Subcutaneous abdominal adipose tissue (tissue), 5 donors: ENCODE measurements around the gene SLFN12L.
"Not testable (repeated sequence)": the region's sequence is repeated elsewhere in the genome, so short reads cannot be mapped to it uniquely, and the experiment has no call there.

Experiments
- H3K27ac ChIP-seq: one replicate; pipeline ENCODE4 v1.7.0; 2013; ENCODE audit warnings: low read depth, mild to moderate bottlenecking, inconsistent platforms, low read length, moderate library complexity
- H3K27me3 ChIP-seq, 5 donors: one replicate each; pipeline ENCODE4 v1.7.0; 2013; ENCODE audit warnings: low read length in 5 of 5, inconsistent platforms in 1 of 5; ENCODE audit not compliant: control insufficient read depth in 5 of 5, insufficient read depth in 4 of 5
- H3K36me3 ChIP-seq, 5 donors: one replicate each; pipeline ENCODE4 v1.7.0; 2013; ENCODE audit warnings: low read length in 5 of 5; ENCODE audit not compliant: control insufficient read depth in 5 of 5, insufficient read depth in 5 of 5
- H3K4me1 ChIP-seq, 5 donors: one replicate each; pipeline ENCODE4 v1.7.0; 2013; ENCODE audit warnings: low read length in 5 of 5, mild to moderate bottlenecking in 3 of 5, moderate library complexity in 1 of 5; ENCODE audit not compliant: control insufficient read depth in 5 of 5, insufficient read depth in 5 of 5
- H3K4me3 ChIP-seq, 5 donors: one replicate each; pipeline ENCODE4 v1.7.0; 2013; ENCODE audit warnings: low read length in 5 of 5, low read depth in 1 of 5
- H3K9ac ChIP-seq, 5 donors: one replicate each; pipeline ENCODE4 v1.7.0; 2013; ENCODE audit warnings: low read length in 5 of 5, mild to moderate bottlenecking in 4 of 5, moderate library complexity in 3 of 5
- H3K9me3 ChIP-seq, 5 donors: one replicate each; pipeline ENCODE4 v1.7.0; 2013; ENCODE audit warnings: low read length in 5 of 5; ENCODE audit not compliant: control insufficient read depth in 5 of 5
- donor health status: healthy.
- donor health status: healthy.
- donor health status: healthy.
- donor health status: healthy.
- donor health status: healthy.

Gene SLFN12L

GRCh38 chr17:35546487-35546886 is 9.0 kb upstream of the SLFN12L start:
- Histone ChIP-seq H3K4me1 (peaks cover 0 to 17% (median 0%) of the 10 kb centered on the region in 5 donors), H3K9ac (no peak overlapping the region), H3K4me3 (no peak overlapping the region), H3K27ac (no peak overlapping the region), H3K36me3 (no peaks in the 10 kb centered on the region), H3K27me3 (no peaks in the 10 kb centered on the region), H3K9me3 (no peaks in the 10 kb centered on the region)

- H3K4me1 ChIP-seq = peaks cover 0 to 28% (median 5%) of the 10 kb centered on the region in 5 donors
- H3K4me3 ChIP-seq = no peak overlapping the region
- H3K9me3 ChIP-seq = no peaks in the 10 kb centered on the region
- no peaks in the 10 kb centered on the region for H3K36me3 ChIP-seq
- H3K9ac ChIP-seq = no peak overlapping the region
- no peaks in the 10 kb centered on the region for H3K27me3 ChIP-seq
- no peak overlapping the region for H3K27ac ChIP-seq
These were observed 7.7 kb upstream of the SLFN12L start for GRCh38 chr17:35545150-35545549.

- Histone ChIP-seq H3K9ac (no peak overlapping the region), H3K36me3 (no peaks in the 10 kb centered on the region), H3K4me3 (no peak overlapping the region), H3K27ac (no peak overlapping the region), H3K4me1 (peaks cover 0 to 37% (median 15%) of the 10 kb centered on the region in 5 donors), H3K9me3 (no peaks in the 10 kb centered on the region), H3K27me3 (no peaks in the 10 kb centered on the region)
These were observed 6.4 kb upstream of the SLFN12L start for GRCh38 chr17:35543856-35544255.

GRCh38 chr17:35542990-35543389 is 5.5 kb upstream of the SLFN12L start:
- peaks cover 0 to 46% (median 20%) of the 10 kb centered on the region in 5 donors for H3K4me1 ChIP-seq

GRCh38 chr17:35541434-35541833 is 4.0 kb upstream of the SLFN12L start:
- H3K9ac ChIP-seq = peak overlapping the region in 4 of 5 donors; percentile 2 to 62 (median 46)

More at GRCh38 chr17:35542990-35543389, 5.5 kb upstream of the SLFN12L start:
- H3K9ac ChIP-seq = no peak overlapping the region
- no peak overlapping the region for H3K27ac ChIP-seq
- H3K36me3 ChIP-seq = no peaks in the 10 kb centered on the region
- no peaks in the 10 kb centered on the region for H3K9me3 ChIP-seq
- no peaks in the 10 kb centered on the region for H3K27me3 ChIP-seq
- no peak overlapping the region for H3K4me3 ChIP-seq

GRCh38 chr17:35540589-35541404 is 3.3 kb upstream of the SLFN12L start:
- Histone ChIP-seq H3K36me3 (no peaks in the 10 kb centered on the region), H3K27me3 (no peaks in the 10 kb centered on the region), H3K4me1 (peaks cover 0 to 66% (median 32%) of the 10 kb centered on the region in 5 donors), H3K4me3 (peak overlapping the region; percentile 65 to 71 (median 67)), H3K27ac (peak overlapping the region; percentile 80), H3K9ac (peak overlapping the region in 4 of 5 donors; percentile 2 to 62 (median 56)), H3K9me3 (no peaks in the 10 kb centered on the region)

More at GRCh38 chr17:35541434-35541833, 4.0 kb upstream of the SLFN12L start:
- Histone ChIP-seq H3K4me3 (peak overlapping the region in 4 of 5 donors; percentile 66 to 71 (median 68)), H3K9me3 (no peaks in the 10 kb centered on the region), H3K27me3 (no peaks in the 10 kb centered on the region), H3K27ac (peak overlapping the region; percentile 80), H3K4me1 (peaks cover 0 to 61% (median 32%) of the 10 kb centered on the region in 5 donors), H3K36me3 (no peaks in the 10 kb centered on the region)

- Histone ChIP-seq H3K4me3 (peak overlapping the region in 3 of 5 donors; percentile 3 to 28 (median 12)), H3K4me1 (peaks cover 0 to 70% (median 32%) of the 10 kb centered on the region in 5 donors)
These were observed 2.2 kb upstream of the SLFN12L start for GRCh38 chr17:35539659-35540026.

GRCh38 chr17:35536664-35537171 is 760 bp downstream of the SLFN12L start:
- H3K27ac ChIP-seq = peak overlapping the region; percentile 73
- peak overlapping the region in 4 of 5 donors; percentile 35 to 53 (median 46) for H3K4me3 ChIP-seq
- H3K9ac ChIP-seq = peak overlapping the region in 3 of 5 donors; percentile 31 to 72 (median 33)
- H3K4me1 ChIP-seq = peaks cover 0 to 65% (median 32%) of the 10 kb centered on the region in 5 donors
- H3K27me3 ChIP-seq = no peaks in the 10 kb centered on the region
- no peaks in the 10 kb centered on the region for H3K36me3 ChIP-seq
- H3K9me3 ChIP-seq = no peaks in the 10 kb centered on the region

More at GRCh38 chr17:35539659-35540026, 2.2 kb upstream of the SLFN12L start:
- Histone ChIP-seq H3K9ac (peak overlapping the region in 3 of 5 donors; percentile 5 to 56 (median 44)), H3K36me3 (no peaks in the 10 kb centered on the region), H3K27me3 (no peaks in the 10 kb centered on the region), H3K9me3 (no peaks in the 10 kb centered on the region), H3K27ac (peak overlapping the region; percentile 59)

- H3K36me3 ChIP-seq, H3K9me3 ChIP-seq, H3K9ac ChIP-seq, H3K27ac ChIP-seq, H3K27me3 ChIP-seq, H3K4me3 ChIP-seq: not testable (repeated sequence)
- H3K4me1 ChIP-seq = peaks cover 0 to 55% (median 30%) of the 10 kb centered on the region in 5 donors
These were observed 2.1 kb downstream of the SLFN12L start for GRCh38 chr17:35535406-35535805.

GRCh38 chr17:35534576-35535093 is 2.8 kb downstream of the SLFN12L start:
- no peaks in the 10 kb centered on the region for H3K9me3 ChIP-seq
- H3K36me3 ChIP-seq = no peaks in the 10 kb centered on the region
- H3K9ac ChIP-seq = no peak overlapping the region
- H3K27ac ChIP-seq = peak overlapping the region; percentile 3
- H3K4me3 ChIP-seq = peak overlapping the region in 2 of 5 donors; percentile 7 to 24
- H3K27me3 ChIP-seq = no peaks in the 10 kb centered on the region
- H3K4me1 ChIP-seq = peaks cover 0 to 47% (median 23%) of the 10 kb centered on the region in 5 donors
